Measurements from ENCODE around the gene BAHD1.

Gene BAHD1

DNA sequence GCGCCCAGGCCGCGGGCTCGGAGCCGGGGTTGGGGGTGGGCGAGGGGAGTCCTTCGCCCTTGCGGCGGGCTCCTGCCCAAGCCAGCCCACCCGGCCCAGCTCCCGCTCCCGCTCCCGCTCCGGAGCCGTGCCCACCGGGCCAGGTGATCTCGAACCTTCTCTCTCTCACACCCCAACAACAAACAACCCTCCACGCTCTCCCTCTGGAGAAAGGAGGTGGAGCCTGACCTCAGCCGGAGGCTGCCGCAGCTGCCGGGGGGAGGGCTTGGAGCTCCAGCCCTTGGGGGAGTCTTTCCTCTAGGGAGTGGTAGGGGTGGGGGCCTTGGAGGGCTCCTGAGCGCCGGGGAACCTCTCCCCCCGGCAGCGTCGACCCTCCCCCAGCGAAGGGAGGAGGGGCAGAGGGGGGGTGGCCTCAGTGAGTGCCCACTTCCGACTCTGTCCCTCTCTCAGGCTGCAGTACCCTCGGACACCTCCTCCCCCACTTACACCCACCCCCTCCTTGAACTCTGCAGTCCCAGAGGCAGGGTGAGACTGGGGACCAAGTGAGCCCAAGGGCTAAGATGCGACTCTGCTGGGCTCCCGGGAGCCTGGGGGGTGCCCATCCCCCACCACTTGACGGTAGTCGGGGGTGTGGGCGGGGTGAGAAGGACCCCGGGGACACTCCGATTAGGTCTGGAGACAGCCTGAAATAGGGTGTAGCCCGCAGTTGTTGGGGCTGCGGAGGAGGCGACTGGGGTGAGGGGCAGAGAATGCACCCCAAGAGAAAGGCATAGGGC, 4.4 kb upstream of the BAHD1 start:
- peak overlapping the region; percentile 49 for H3K4me3 ChIP-seq (ENCODE audit: low read length)
- DNase-seq (ENCODE audit: low read depth) = no peak
- TF ChIP-seq, protein P1, sequence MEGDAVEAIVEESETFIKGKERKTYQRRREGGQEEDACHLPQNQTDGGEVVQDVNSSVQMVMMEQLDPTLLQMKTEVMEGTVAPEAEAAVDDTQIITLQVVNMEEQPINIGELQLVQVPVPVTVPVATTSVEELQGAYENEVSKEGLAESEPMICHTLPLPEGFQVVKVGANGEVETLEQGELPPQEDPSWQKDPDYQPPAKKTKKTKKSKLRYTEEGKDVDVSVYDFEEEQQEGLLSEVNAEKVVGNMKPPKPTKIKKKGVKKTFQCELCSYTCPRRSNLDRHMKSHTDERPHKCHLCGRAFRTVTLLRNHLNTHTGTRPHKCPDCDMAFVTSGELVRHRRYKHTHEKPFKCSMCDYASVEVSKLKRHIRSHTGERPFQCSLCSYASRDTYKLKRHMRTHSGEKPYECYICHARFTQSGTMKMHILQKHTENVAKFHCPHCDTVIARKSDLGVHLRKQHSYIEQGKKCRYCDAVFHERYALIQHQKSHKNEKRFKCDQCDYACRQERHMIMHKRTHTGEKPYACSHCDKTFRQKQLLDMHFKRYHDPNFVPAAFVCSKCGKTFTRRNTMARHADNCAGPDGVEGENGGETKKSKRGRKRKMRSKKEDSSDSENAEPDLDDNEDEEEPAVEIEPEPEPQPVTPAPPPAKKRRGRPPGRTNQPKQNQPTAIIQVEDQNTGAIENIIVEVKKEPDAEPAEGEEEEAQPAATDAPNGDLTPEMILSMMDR (conservative IDR thresholded peaks at IDR 0.05; ENCODE audit: low read length) = no peak

DNA sequence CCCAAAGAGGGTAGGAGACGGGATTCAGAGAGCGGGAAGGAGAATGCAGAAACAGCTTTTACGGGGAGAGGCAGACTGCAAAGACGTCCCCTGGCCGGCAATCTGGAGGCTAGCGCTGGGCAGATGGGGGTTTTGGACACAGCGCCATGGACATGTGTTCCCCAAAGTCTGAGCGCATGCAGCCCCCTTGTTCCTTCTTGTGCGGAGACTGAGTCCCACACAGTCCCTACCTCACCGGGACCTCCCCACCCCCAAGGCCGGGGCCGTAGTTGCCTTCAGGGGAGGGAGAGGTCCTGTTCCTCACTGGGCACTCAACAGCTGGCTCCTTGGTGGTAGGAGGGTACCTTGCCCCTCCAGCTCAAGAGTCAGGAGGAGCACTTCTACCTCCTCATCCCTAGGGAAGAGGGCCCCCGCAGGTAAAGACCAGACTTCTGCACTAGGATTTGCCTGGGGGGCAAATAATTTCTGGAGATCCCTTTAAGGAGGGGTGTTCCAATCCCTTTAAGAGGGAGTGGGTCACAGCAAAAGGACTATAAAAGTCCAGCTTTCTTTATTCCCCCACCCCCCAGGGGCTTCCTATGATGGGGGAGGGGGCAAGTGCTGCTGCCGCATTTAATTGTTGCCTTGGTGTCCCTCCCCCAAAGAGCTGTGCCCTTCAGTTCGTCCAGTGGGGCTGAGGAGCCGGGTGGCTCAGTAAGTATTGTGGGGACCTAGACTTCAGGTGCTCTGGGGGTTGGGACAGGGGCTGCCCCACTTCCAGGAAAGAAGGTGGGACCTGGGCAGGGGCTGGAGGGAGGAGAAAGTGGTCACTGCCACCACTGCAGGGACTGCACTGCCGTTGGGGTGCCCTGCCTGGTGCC, 3.6 kb upstream of the BAHD1 start:
- TF ChIP-seq, protein P1 (conservative IDR thresholded peaks at IDR 0.05; ENCODE audit: low read length) = no peak
- H3K4me3 ChIP-seq (ENCODE audit: low read length) = peak overlapping the region; percentile 49
- DNase-seq (ENCODE audit: low read depth) = no peak

DNA sequence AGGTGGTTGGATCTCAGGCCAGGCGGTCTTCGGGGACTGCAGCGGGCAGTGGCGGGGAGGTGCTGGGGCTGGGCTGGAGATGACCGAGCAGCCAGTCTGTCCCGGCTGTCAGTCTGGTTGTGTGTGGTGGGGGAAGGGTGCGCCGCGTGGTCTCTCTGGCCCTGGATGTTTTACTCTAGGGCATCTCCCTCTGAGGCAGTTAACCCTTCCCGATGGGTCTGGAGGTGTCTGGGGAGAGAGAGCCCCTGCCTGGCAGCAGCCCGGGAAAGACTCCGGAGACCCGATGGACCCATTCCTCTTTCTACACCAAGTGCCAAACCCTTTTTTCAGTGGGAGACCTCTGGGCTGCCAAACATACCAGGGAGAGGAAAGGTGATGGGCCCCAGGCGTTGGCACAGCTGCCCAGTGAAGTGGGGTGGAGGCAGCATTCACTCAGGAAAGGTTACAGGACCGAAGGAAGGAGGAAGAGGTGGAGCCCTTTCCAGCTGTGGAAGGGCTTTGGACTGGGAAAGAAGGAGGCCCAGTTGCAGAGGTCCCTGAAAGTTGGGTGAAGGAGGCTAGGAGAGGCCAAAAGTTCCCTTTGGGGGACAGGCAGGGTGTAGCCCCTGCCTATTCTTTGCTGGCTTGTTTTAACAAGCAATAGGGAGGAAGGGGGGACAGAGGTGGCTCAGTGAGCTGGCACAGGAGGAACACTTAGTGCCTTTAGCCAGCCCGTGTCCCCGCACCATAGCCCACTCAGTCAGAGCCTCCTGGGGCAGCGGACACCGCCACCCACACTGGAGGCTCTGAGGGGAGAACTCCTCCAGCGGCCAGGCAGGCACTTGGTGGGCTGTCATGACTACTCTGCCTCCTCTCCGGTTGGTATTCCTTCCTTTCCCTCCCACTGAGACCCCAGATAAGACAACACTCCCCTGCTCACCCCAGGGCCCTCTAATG, 2.7 kb upstream of the BAHD1 start:
- DNase-seq (ENCODE audit: low read depth) = no peak
- H3K4me3 ChIP-seq (ENCODE audit: low read length) = no peak overlapping the region
- TF ChIP-seq, protein P1 (conservative IDR thresholded peaks at IDR 0.05; ENCODE audit: low read length) = no peak

DNA sequence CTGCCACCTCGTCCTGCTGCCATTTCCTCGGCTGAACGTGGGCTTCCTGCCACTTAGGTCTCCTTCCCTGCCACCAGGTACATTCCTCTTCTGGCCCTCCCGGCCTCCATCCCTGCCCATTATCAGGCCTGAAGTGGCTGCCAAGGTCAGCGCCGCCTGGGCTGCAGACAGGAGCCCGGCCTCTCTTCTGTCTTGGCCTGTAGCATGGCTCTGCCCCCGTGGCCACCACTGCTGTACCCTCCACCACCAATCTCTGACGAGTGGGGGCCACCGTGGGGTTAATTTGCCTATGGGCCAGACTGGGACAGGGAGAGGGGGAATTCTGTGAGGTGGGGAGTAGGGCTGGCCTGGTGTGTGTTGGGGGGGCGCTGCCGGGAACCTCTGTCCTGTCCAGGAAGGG, 2.0 kb upstream of the BAHD1 start:
- no peak overlapping the region for H3K4me3 ChIP-seq (ENCODE audit: low read length)
- no peak for DNase-seq (ENCODE audit: low read depth)

DNA sequence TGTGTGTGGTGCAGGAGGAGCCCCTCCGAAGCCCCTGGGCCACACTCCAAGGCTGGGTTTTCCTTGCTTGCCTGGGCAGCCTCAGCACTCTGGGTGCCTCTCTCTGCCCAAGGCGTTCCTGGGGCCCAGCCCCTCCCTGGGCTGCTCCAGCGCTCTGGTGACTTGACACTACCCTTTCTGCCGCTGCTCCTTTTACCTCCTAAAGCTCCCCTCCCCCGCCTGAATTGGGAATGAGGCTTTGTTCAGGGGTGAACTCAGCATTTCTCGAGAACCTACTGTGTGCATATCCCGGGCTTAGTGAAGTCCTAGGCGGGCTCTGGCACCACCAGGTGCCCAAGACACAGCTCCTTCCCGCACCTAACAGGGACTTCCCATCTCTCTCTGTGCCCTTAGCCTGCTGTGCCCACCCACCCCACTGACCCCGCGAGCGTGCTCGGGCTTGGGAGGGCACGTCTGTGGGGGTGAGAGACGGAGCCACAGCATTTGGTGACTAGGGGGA, 1.2 kb upstream of the BAHD1 start:
- DNase-seq (ENCODE audit: low read depth) = no peak
- peak overlapping the region; percentile 68 for H3K4me3 ChIP-seq (ENCODE audit: low read length)
- TF ChIP-seq, protein P1 (conservative IDR thresholded peaks at IDR 0.05; ENCODE audit: low read length) = no peak

More for the DNA sequence above, 2.0 kb upstream of the BAHD1 start:
- TF ChIP-seq, protein P1 (conservative IDR thresholded peaks at IDR 0.05; ENCODE audit: low read length) = no peak

DNA sequence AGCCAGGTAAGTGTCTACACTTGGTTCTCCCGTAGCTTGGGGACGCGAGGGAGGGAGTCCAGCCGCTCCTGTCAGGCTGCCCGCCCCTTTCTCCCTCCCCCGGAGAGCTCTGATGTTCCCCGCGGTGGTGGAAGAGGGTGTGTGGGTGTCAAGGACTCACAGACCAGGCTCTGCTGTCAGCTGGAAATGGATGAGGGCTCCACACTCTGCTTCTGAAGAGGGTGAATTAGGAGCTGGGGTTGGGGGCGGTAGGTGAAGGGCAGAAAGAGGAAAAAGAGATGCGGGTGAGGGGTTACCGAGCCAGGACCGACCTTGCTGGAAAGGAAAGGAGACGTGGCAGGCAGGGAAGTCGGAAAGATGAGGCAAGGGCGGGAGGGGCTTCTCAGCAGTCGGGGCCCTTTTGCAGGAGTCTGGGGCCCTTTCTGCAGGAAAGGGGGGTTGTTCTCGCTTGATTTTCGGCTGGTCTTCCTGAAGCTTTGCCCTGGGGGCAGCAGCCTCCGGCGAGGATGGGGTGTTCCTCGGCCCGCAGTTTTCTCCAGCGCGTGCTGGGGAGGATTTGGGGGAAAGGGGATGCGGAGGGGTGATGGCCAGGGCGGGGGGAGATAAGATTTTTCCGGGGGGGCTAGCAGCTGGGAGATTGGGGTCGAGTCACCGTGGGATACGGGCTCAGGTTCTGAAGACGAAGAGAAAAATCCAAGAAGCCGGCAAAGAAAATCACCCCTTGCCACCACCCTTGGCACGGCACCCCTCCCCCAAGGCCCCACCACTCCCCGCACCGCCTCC, 602 bp upstream of the BAHD1 start:
- peak overlapping the region; percentile 68 for H3K4me3 ChIP-seq (ENCODE audit: low read length)
- DNase-seq (ENCODE audit: low read depth) = no peak
- TF ChIP-seq, protein P1 (conservative IDR thresholded peaks at IDR 0.05; ENCODE audit: low read length) = no peak

All from AG10803 (cell line).